GM23248 (cell line): ENCODE results near the gene PKD2L1. TPM values are rescaled to one million over a fixed set of nuclear protein-coding genes. Genes with fewer than 3 reads are reported as not detected.

ENCODE experiments used
- DNase-seq: peaks from one replicate; pipeline ENCODE4 v3.0.0-alpha.2; 2015
- H2AFZ ChIP-seq: fragments of 200-600 bp; sonication (generic); 2 replicates; pipeline ENCODE4 v1.6.1; 2016; ENCODE audit warnings: antibody characterized with exemption
- H3F3A ChIP-seq: fragments of 200-600 bp; sonication (generic); 2 replicates; pipeline ENCODE4 v1.6.1; 2016; ENCODE audit warnings: mild to moderate bottlenecking, antibody characterized with exemption, mixed run types; ENCODE audit not compliant: insufficient read depth
- H3K27ac ChIP-seq: fragments of 200-600 bp; sonication (generic); 2 replicates; pipeline ENCODE4 v1.5.1; 2016; ENCODE audit warnings: mild to moderate bottlenecking
- H3K27me3 ChIP-seq: fragments of 200-600 bp; sonication (generic); replicated peaks from 2 replicates; pipeline ENCODE4 v1.6.1; 2016; ENCODE audit warnings: mild to moderate bottlenecking; ENCODE audit not compliant: insufficient read depth
- H3K36me3 ChIP-seq: fragments of 200-600 bp; sonication (generic); 2 replicates; pipeline ENCODE4 v1.6.1; 2016; ENCODE audit warnings: low read depth, mild to moderate bottlenecking
- H3K4me1 ChIP-seq: fragments of 200-600 bp; sonication (generic); 2 replicates; pipeline ENCODE4 v1.6.1; 2016; ENCODE audit warnings: mild to moderate bottlenecking; ENCODE audit not compliant: insufficient read depth
- H3K4me2 ChIP-seq: fragments of 200-600 bp; sonication (generic); one replicate; pipeline ENCODE4 v1.6.1; 2016; ENCODE audit warnings: mild to moderate bottlenecking; ENCODE audit not compliant: unreplicated experiment
- H3K4me3 ChIP-seq: fragments of 200-600 bp; sonication (generic); 2 replicates; pipeline ENCODE4 v1.5.1; 2016; ENCODE audit warnings: mild to moderate bottlenecking
- H3K79me2 ChIP-seq: fragments of 200-600 bp; sonication (generic); 2 replicates; pipeline ENCODE4 v1.6.1; 2016; ENCODE audit warnings: mild to moderate bottlenecking; ENCODE audit not compliant: insufficient read depth
- H3K9ac ChIP-seq: fragments of 200-600 bp; sonication (generic); 2 replicates; pipeline ENCODE4 v1.6.1; 2016; ENCODE audit warnings: mild to moderate bottlenecking
- H3K9me2 ChIP-seq: fragments of 200-600 bp; sonication (generic); 2 replicates; pipeline ENCODE4 v1.6.1; 2016; ENCODE audit warnings: mixed run types, mild to moderate bottlenecking, moderate library complexity; ENCODE audit not compliant: insufficient read depth
- H3K9me3 ChIP-seq: fragments of 200-600 bp; sonication (generic); one replicate; pipeline ENCODE4 v1.6.1; 2017; ENCODE audit warnings: low read depth
- H4K20me1 ChIP-seq: fragments of 200-600 bp; sonication (generic); 2 replicates; pipeline ENCODE4 v1.6.0; 2016; ENCODE audit not compliant: insufficient read depth
- EZH2 ChIP-seq: fragments of 200-600 bp; sonication (generic); IDR thresholded peaks from 2 replicates; pipeline ENCODE4 v1.6.1; 2018; ENCODE audit warnings: antibody characterized with exemption, mild to moderate bottlenecking; ENCODE audit not compliant: insufficient read depth, poor library complexity, severe bottlenecking
- EZH2phosphoT487 ChIP-seq: fragments of 200-600 bp; sonication (generic); IDR thresholded peaks from 2 replicates; pipeline ENCODE4 v1.6.1; 2018; ENCODE audit warnings: antibody characterized with exemption, moderate library complexity, mild to moderate bottlenecking, low read depth; ENCODE audit not compliant: insufficient read depth
- WGBS, 2 experiments: methylation state at CpG; one replicate each; pipeline ENCODE4 v1.1.6; 2015 to 2017; ENCODE audit warnings: low lambda C conversion rate in 2 of 2, low coverage in 1 of 2; ENCODE audit errors: missing lambda C conversion rate in 2 of 2; 5-methylcytosine and 5-hydroxymethylcytosine counted together
- in situ Hi-C: fragments of 300-500 bp; cut with MboI; formaldehyde crosslinking; loops from 2 replicates; pipeline ENCODE4 v1.15.0; 2020
- polyA plus RNA-seq: library from polyadenylated mRNA; unstranded; fragments of >200 nt; fragmentation: Nextera tagmentation; extraction: Ambion mirVana; gene quantifications from 2 replicates; pipeline ENCODE4 v1.2.1, GENCODE V29; 2016
- total RNA-seq: library from RNA; depleted of rRNA; stranded (reverse); fragments of >200 nt; shearing (Covaris generic); gene quantifications from 2 replicates; pipeline ENCODE4 v1.2.3, GENCODE V29; 2014

PKD2L1 gene
- total and polyA plus RNA-seq, 2 experiments from 2014 or later, result not detected

- Histone ChIP-seq H3K9me3 (no peaks in the 10 kb centered on the region), H2AFZ (no peak overlapping the region), H3K27ac (no peak overlapping the region), H3K9ac (no peak overlapping the region), H3K27me3 (no peaks in the 10 kb centered on the region), H3F3A (no peaks in the 10 kb centered on the region), H3K9me2 (no peaks in the 10 kb centered on the region), H3K4me2 (no peak overlapping the region), H3K4me1 (peaks cover 11% of the 10 kb centered on the region), H4K20me1 (no peaks in the 10 kb centered on the region), H3K4me3 (no peak overlapping the region), H3K79me2 (no peaks in the 10 kb centered on the region), H3K36me3 (no peaks in the 10 kb centered on the region)
- in situ Hi-C loops, result no loop called here
- TF ChIP-seq EZH2phosphoT487 (no peak), EZH2 (no peak)
- WGBS, 2 experiments, result 94 to 98% methylated on average over 6 of the region's 6 CpGs
- DNase-seq, result no peak
Measured at GRCh38 chr10:100362570-100363496, 32.8 kb upstream of the PKD2L1 start.

- no peaks in the 10 kb centered on the region for H3K27me3 ChIP-seq
- H3K9me3 ChIP-seq, result no peaks in the 10 kb centered on the region
- peaks cover 3% of the 10 kb centered on the region; the same call in 1 of the 2 replicates for H3K36me3 ChIP-seq
- in situ Hi-C loops, result no loop called here
- H3F3A ChIP-seq, result no peaks in the 10 kb centered on the region
- H2AFZ ChIP-seq, result no peak overlapping the region
- no peak overlapping the region for H3K4me3 ChIP-seq
- H3K27ac ChIP-seq, result no peak overlapping the region
- no peak overlapping the region for H3K9ac ChIP-seq
- no peak for DNase-seq
- no peak overlapping the region for H3K4me2 ChIP-seq
- H3K79me2 ChIP-seq, result no peaks in the 10 kb centered on the region
- TF ChIP-seq EZH2phosphoT487 (no peak), EZH2 (no peak)
- peaks cover 8% of the 10 kb centered on the region for H3K4me1 ChIP-seq
- H3K9me2 ChIP-seq, result no peaks in the 10 kb centered on the region
- no peaks in the 10 kb centered on the region for H4K20me1 ChIP-seq
- 75 to 81% methylated on average over 5 to 6 of the region's 6 CpGs for WGBS, 2 experiments
Measured at GRCh38 chr10:100360234-100360633, 30.2 kb upstream of the PKD2L1 start.

DNA sequence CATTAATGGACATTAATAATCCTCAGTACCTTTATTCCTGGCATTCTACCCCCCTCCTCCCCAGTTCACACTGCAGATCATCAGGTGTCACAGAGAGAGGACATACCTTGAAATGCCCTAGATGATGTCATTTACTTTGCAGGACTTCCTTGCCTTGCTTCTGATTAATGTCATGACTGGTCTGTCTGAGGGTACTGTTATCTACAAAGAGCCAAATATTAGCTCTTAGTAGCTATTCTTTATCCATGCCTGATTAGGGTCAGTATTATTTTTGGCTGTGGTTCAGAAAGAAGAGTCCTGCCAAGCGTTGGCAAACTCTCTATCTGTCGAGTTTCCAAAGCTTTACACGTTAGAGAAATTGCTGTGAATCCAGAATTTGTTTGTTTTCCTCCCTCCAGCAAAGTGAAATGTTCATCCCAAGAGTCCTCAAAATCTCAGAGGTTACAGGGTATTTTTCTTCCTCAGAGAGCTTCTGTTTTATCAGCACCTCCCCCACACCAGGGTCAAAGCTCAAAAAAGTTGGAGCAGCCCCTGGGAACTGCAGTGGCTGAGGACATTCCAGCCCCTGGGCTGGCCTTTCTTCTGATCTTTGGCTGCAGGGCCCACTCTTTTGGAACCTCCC, 29.6 kb upstream of the PKD2L1 start:
- WGBS, 2 experiments, result 75 to 77% methylated on average over 3 of the region's 3 CpGs
- no peak for DNase-seq
- Histone ChIP-seq H3K9ac (no peak overlapping the region), H3F3A (no peaks in the 10 kb centered on the region), H3K9me2 (no peaks in the 10 kb centered on the region), H3K36me3 (peaks cover 3% of the 10 kb centered on the region; the same call in 1 of the 2 replicates), H4K20me1 (no peaks in the 10 kb centered on the region), H3K4me3 (no peak overlapping the region), H3K27ac (no peak overlapping the region), H3K4me1 (peaks cover 2% of the 10 kb centered on the region), H3K79me2 (no peaks in the 10 kb centered on the region), H2AFZ (no peak overlapping the region), H3K27me3 (no peaks in the 10 kb centered on the region), H3K4me2 (no peak overlapping the region), H3K9me3 (no peaks in the 10 kb centered on the region)
- TF ChIP-seq EZH2phosphoT487 (no peak), EZH2 (no peak)
- in situ Hi-C loops, result no loop called here

DNA sequence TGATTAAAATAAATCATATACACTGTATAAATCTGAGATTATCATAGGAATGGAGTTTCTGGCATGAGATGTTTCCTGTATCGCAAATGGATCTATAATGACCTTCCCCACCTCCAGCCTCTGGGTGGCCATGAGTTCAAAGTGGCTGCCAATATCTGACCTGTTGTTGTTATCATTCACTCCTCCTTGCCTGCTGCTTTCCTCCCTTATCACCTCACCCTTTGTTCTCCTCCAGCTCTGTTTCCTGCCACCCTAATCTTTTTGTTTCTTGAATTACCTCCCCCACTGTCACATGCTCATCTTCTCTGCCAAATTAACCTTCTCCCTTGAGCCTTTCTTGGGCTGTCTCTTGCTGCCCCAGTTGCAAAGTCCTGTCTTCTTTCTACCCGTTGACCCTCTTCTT, 29.0 kb upstream of the PKD2L1 start:
- no peak overlapping the region for H3K9ac ChIP-seq
- H3K4me2 ChIP-seq, result no peak overlapping the region
- in situ Hi-C loops, result no loop called here
- H3K79me2 ChIP-seq, result no peaks in the 10 kb centered on the region
- no peak for DNase-seq
- peaks cover 3% of the 10 kb centered on the region; the same call in 1 of the 2 replicates for H3K36me3 ChIP-seq
- no peaks in the 10 kb centered on the region for H3F3A ChIP-seq
- TF ChIP-seq EZH2 (no peak), EZH2phosphoT487 (no peak)
- 57 to 63% methylated on average over 2 of the region's 2 CpGs for WGBS, 2 experiments
- no peaks in the 10 kb centered on the region for H3K4me1 ChIP-seq
- H2AFZ ChIP-seq, result no peak overlapping the region
- H4K20me1 ChIP-seq, result no peaks in the 10 kb centered on the region
- no peak overlapping the region for H3K27ac ChIP-seq
- no peaks in the 10 kb centered on the region for H3K9me3 ChIP-seq
- no peak overlapping the region for H3K4me3 ChIP-seq
- no peaks in the 10 kb centered on the region for H3K9me2 ChIP-seq
- H3K27me3 ChIP-seq, result no peaks in the 10 kb centered on the region
